GM23338 (cell line): Measurements from ENCODE around the gene POLA1. TPM values are rescaled to one million over a fixed set of nuclear protein-coding genes. Genes with fewer than 3 reads are reported as not detected.

Source experiments
- ATAC-seq: fragments of 200-7000 bp; cut with Tn5 transposase; 3 replicates; pipeline ENCODE4 v1.9.1; 2020
- DNase-seq: peaks from one replicate; pipeline ENCODE4 v3.0.0-alpha.2; 2015; ENCODE audit warnings: low spot score
- H2AFZ ChIP-seq: fragments of 200-600 bp; sonication (generic); 2 replicates; pipeline ENCODE4 v1.8.0; 2016; ENCODE audit warnings: antibody characterized with exemption, mild to moderate bottlenecking, moderate library complexity
- H3F3A ChIP-seq: fragments of 200-600 bp; sonication (generic); replicated peaks from 2 replicates; pipeline ENCODE4 v1.8.0; 2017; ENCODE audit warnings: antibody characterized with exemption, mixed run types, low read depth
- H3K27ac ChIP-seq: fragments of 200-600 bp; sonication (generic); 2 replicates; pipeline ENCODE4 v1.6.1; 2016; ENCODE audit warnings: low read depth
- H3K27me3 ChIP-seq: fragments of 200-600 bp; sonication (generic); 2 replicates; pipeline ENCODE4 v1.8.0; 2016; ENCODE audit warnings: mild to moderate bottlenecking, mixed run types, moderate library complexity; ENCODE audit not compliant: insufficient read depth
- H3K36me3 ChIP-seq: fragments of 200-600 bp; sonication (generic); 2 replicates; pipeline ENCODE4 v1.8.0; 2016; ENCODE audit warnings: mild to moderate bottlenecking; ENCODE audit not compliant: insufficient read depth
- H3K4me1 ChIP-seq: fragments of 200-600 bp; sonication (generic); 2 replicates; pipeline ENCODE4 v1.8.0; 2016; ENCODE audit warnings: mild to moderate bottlenecking, moderate library complexity; ENCODE audit not compliant: insufficient read depth
- H3K4me2 ChIP-seq: fragments of 200-600 bp; sonication (generic); 2 replicates; pipeline ENCODE4 v1.7.1; 2017; ENCODE audit warnings: mixed run types
- H3K4me3 ChIP-seq: fragments of 200-600 bp; sonication (generic); 2 replicates; pipeline ENCODE4 v1.6.1; 2016; ENCODE audit warnings: mixed run types
- H3K79me2 ChIP-seq: fragments of 200-600 bp; sonication (generic); replicated peaks from 2 replicates; pipeline ENCODE4 v1.8.0; 2017; ENCODE audit warnings: mild to moderate bottlenecking; ENCODE audit not compliant: insufficient read depth
- H3K9me2 ChIP-seq: fragments of 200-600 bp; sonication (generic); 2 replicates; pipeline ENCODE4 v1.8.0; 2017; ENCODE audit not compliant: insufficient read depth
- H4K20me1 ChIP-seq: fragments of 200-600 bp; sonication (generic); replicated peaks from 2 replicates; pipeline ENCODE4 v1.8.0; 2017; ENCODE audit warnings: mild to moderate bottlenecking; ENCODE audit not compliant: insufficient read depth
- H3K27ac Mint-ChIP-seq: 2 replicates; pipeline ENCODE4 v1.8.0; 2020; ENCODE audit warnings: inconsistent platforms, mild to moderate bottlenecking, moderate library complexity, mixed read lengths
- H3K27me3 Mint-ChIP-seq: 3 replicates; pipeline ENCODE4 v1.8.0; 2022; ENCODE audit warnings: low read depth, mild to moderate bottlenecking, moderate library complexity, mixed read lengths, inconsistent platforms; ENCODE audit not compliant: insufficient read depth, poor library complexity
- H3K36me3 Mint-ChIP-seq: 3 replicates; pipeline ENCODE4 v1.8.0; 2021; ENCODE audit warnings: low read depth, mild to moderate bottlenecking, inconsistent platforms, moderate library complexity, mixed read lengths
- H3K4me1 Mint-ChIP-seq: 3 replicates; pipeline ENCODE4 v1.8.0; 2020; ENCODE audit warnings: mild to moderate bottlenecking, inconsistent platforms, mixed read lengths
- H3K4me3 Mint-ChIP-seq: 3 replicates; pipeline ENCODE4 v1.8.0; 2021; ENCODE audit warnings: moderate library complexity, mild to moderate bottlenecking, inconsistent platforms, mixed read lengths
- H3K9me3 Mint-ChIP-seq: 3 replicates; pipeline ENCODE4 v1.8.0; 2020; ENCODE audit warnings: moderate library complexity, mild to moderate bottlenecking, inconsistent platforms, mixed read lengths
- CTCF ChIP-seq, 2 experiments: fragments of 200-600 bp in 1 of 2; sonication (generic) in 1 of 2; conservative IDR thresholded peaks; 2 replicates each; pipeline versions ENCODE4 v1.5.1 to v1.6.1; 2016 to 2017; ENCODE audit warnings: antibody characterized with exemption in 2 of 2, low read depth in 2 of 2, mild to moderate bottlenecking in 2 of 2, moderate library complexity in 1 of 2
- ETS1 ChIP-seq: IDR thresholded peaks from 2 replicates; pipeline ENCODE4 v1.6.1; 2016; ENCODE audit warnings: antibody characterized with exemption
- JUNB ChIP-seq: IDR thresholded peaks from one replicate; pipeline ENCODE4 v1.6.1; 2016; ENCODE audit warnings: antibody characterized with exemption; ENCODE audit not compliant: unreplicated experiment
- NANOG ChIP-seq: IDR thresholded peaks from 2 replicates; pipeline ENCODE4 v1.6.1; 2016; ENCODE audit warnings: antibody characterized with exemption, borderline replicate concordance
- REST ChIP-seq: IDR thresholded peaks from one replicate; pipeline ENCODE4 v1.6.1; 2018; ENCODE audit warnings: antibody characterized with exemption; ENCODE audit not compliant: unreplicated experiment
- STAT1 ChIP-seq: IDR thresholded peaks from one replicate; pipeline ENCODE4 v1.6.1; 2016; ENCODE audit warnings: antibody characterized with exemption; ENCODE audit not compliant: unreplicated experiment
- ZNF331 ChIP-seq: fragments of 250-450 bp; sonication (Bioruptor Pico); IDR thresholded peaks from 2 replicates; pipeline ENCODE4 v1.5.0; 2020; ENCODE audit warnings: low read depth, mild to moderate bottlenecking, moderate library complexity
- ZNF462 ChIP-seq: fragments of 250-450 bp; sonication (Bioruptor Pico); IDR thresholded peaks from 2 replicates; pipeline ENCODE4 v1.5.0; 2020; ENCODE audit warnings: mild to moderate bottlenecking, moderate library complexity
- polyA plus RNA-seq: library from polyadenylated mRNA; unstranded; fragments of >200 nt; fragmentation: Nextera tagmentation; extraction: Ambion mirVana; gene quantifications from 2 replicates; pipeline ENCODE4 v1.2.1, GENCODE V29; 2016
- total RNA-seq: library from RNA; depleted of rRNA; stranded (reverse); fragments of >200 nt; shearing (Covaris generic); gene quantifications from 2 replicates; pipeline ENCODE4 v1.2.3, GENCODE V29; 2014

Gene POLA1
- total and polyA plus RNA-seq, 2 experiments from 2014 or later: 12.6 to 36.6 TPM

- peaks cover 6% of the 10 kb centered on the region; the same call in 1 of the 2 replicates for H3K4me1 ChIP-seq
- no peaks in the 10 kb centered on the region for H4K20me1 ChIP-seq
- H3F3A ChIP-seq: no peaks in the 10 kb centered on the region
- Mint-ChIP-seq H3K9me3 (no peaks in the 10 kb centered on the region), H3K4me3 (no peak overlapping the region), H3K27me3 (peaks cover 1% of the 10 kb centered on the region), H3K36me3 (no peaks in the 10 kb centered on the region), H3K27ac (no peak overlapping the region), H3K4me1 (peaks cover 34% of the 10 kb centered on the region)
- no peaks in the 10 kb centered on the region for H3K36me3 ChIP-seq
- no peaks in the 10 kb centered on the region for H3K79me2 ChIP-seq
- no peak overlapping the region for H3K4me3 ChIP-seq
- ATAC-seq (no peak), DNase-seq (no peak)
- H3K4me2 ChIP-seq: no peak overlapping the region
- H2AFZ ChIP-seq: no peak overlapping the region
- H3K9me2 ChIP-seq: no peaks in the 10 kb centered on the region
- no peak for TF ChIP-seq ZNF462 (CRISPR knock-in tag)
- TF ChIP-seq JUNB: no peak
- TF ChIP-seq NANOG: no peak
- H3K27me3 ChIP-seq: no peaks in the 10 kb centered on the region
- no peak overlapping the region for H3K27ac ChIP-seq
Observed at GRCh38 chrX:24956828-24957227, 263.1 kb downstream of the POLA1 start.

- H3K27me3 ChIP-seq: no peaks in the 10 kb centered on the region
- no peak for TF ChIP-seq STAT1
- no peak for TF ChIP-seq ETS1
- no peak for TF ChIP-seq CTCF (conservative IDR thresholded peaks at IDR 0.05; ENCODE audit: low read depth in 2 of 2)
- no peak for TF ChIP-seq ZNF331 (CRISPR knock-in tag)
- TF ChIP-seq REST: no peak
- H3K79me2 ChIP-seq: no peaks in the 10 kb centered on the region
- no peak overlapping the region for H3K4me3 Mint-ChIP-seq
- H4K20me1 ChIP-seq: no peaks in the 10 kb centered on the region
- no peak overlapping the region for H3K4me2 ChIP-seq
- ATAC-seq (no peak), DNase-seq (no peak)
- no peaks in the 10 kb centered on the region for H3K9me3 Mint-ChIP-seq
- no peak overlapping the region for H2AFZ ChIP-seq
- no peak overlapping the region for H3K4me3 ChIP-seq
- peaks cover 1% of the 10 kb centered on the region for H3K27me3 Mint-ChIP-seq
- H3K9me2 ChIP-seq: no peaks in the 10 kb centered on the region
- H3K4me1 Mint-ChIP-seq: peaks cover 30% of the 10 kb centered on the region
- H3K27ac ChIP-seq: no peak overlapping the region
- H3K4me1 ChIP-seq: peaks cover 9% of the 10 kb centered on the region; the same call in 1 of the 2 replicates
- H3K27ac Mint-ChIP-seq: no peak overlapping the region
- H3K36me3 ChIP-seq: no peaks in the 10 kb centered on the region
- no peaks in the 10 kb centered on the region for H3F3A ChIP-seq
- H3K36me3 Mint-ChIP-seq: no peaks in the 10 kb centered on the region
Observed at GRCh38 chrX:24961809-24962208, 268.1 kb downstream of the POLA1 start.
